Endothelial cell of umbilical vein (primary cell): Measurements from ENCODE around the gene RTN4R. TPM values are rescaled to one million over a fixed set of nuclear protein-coding genes. Genes with fewer than 3 reads are reported as not detected.

ENCODE experiments used
- BruUV-seq: library from RNA; stranded (reverse); fragments of 400-500 nt; replicated peaks from 2 replicates; lab custom pipeline; 2021; lab: Mats Ljungman, UMichigan
- CTCF ChIA-PET: fragments of 300-600, 350-600 bp; sonication (Branson Sonifier 250); formaldehyde crosslinking; loops from one replicate; lab custom pipeline; 2021; ENCODE audit warnings: antibody characterized with exemption, inconsistent platforms; lab: Charles Lee
- POLR2A ChIA-PET: fragments of 300-600, 350-600 bp; sonication (Branson Sonifier 250); formaldehyde crosslinking; loops from one replicate; lab custom pipeline; 2021; ENCODE audit warnings: antibody characterized with exemption, inconsistent platforms; lab: Charles Lee
- DNase-seq: peaks from one replicate; pipeline ENCODE4 v3.0.0-alpha.2; 2011; ENCODE audit warnings: low read depth, low spot score
- FAIRE-seq: peaks from 2 replicates; lab custom pipeline; 2011; peaks lifted over from hg19 to GRCh38; lab: Jason Lieb, UNC
- H2AFZ ChIP-seq: 2 replicates; pipeline ENCODE4 v1.6.0; 2012; ENCODE audit warnings: low read depth, low read length, control low read depth, inconsistent platforms
- H3K27ac ChIP-seq: 2 replicates; pipeline ENCODE4 v1.5.1; 2011; ENCODE audit warnings: low read depth, mild to moderate bottlenecking, control low read depth, low read length, moderate library complexity; ENCODE audit not compliant: insufficient read depth
- H3K27me3 ChIP-seq, 2 experiments: 2 replicates each; pipeline versions ENCODE4 v1.6.0 to v1.6.1; 2011; ENCODE audit warnings: low read length in 2 of 2, mixed read lengths in 1 of 2; ENCODE audit not compliant: control insufficient read depth in 2 of 2, insufficient read depth in 2 of 2
- H3K36me3 ChIP-seq, 2 experiments: 2 replicates in 1 of 2; 3 replicates in 1 of 2; pipeline ENCODE4 v1.5.1; 2011; ENCODE audit warnings: low read length in 2 of 2, mild to moderate bottlenecking in 1 of 2, moderate library complexity in 1 of 2; ENCODE audit not compliant: control insufficient read depth in 2 of 2, insufficient read depth in 2 of 2; ENCODE audit errors: extremely low read depth in 1 of 2
- H3K4me1 ChIP-seq: 3 replicates; pipeline ENCODE4 v1.5.1; 2011; ENCODE audit warnings: mild to moderate bottlenecking, low read length; ENCODE audit not compliant: control insufficient read depth, insufficient read depth; ENCODE audit errors: extremely low read depth
- H3K4me2 ChIP-seq: 2 replicates; pipeline ENCODE4 v1.6.1; 2011; ENCODE audit warnings: low read length, control low read depth, mixed read lengths; ENCODE audit not compliant: insufficient read depth
- H3K4me3 ChIP-seq, 3 experiments: fragments of 200-600 bp in 1 of 3; sonication (generic), shearing (Covaris generic) in 1 of 3; replicated peaks in 1 of 3; 2 replicates each; pipeline ENCODE4 v1.5.1; 2011 to 2016; ENCODE audit warnings: control low read depth in 3 of 3, low read length in 3 of 3, mild to moderate bottlenecking in 2 of 3, inconsistent platforms in 1 of 3, low read depth in 1 of 3, moderate library complexity in 1 of 3; ENCODE audit not compliant: insufficient read depth in 1 of 3
- H3K79me2 ChIP-seq: 2 replicates; pipeline ENCODE4 v1.6.0; 2012; ENCODE audit warnings: low read length, inconsistent platforms; ENCODE audit not compliant: control insufficient read depth, insufficient read depth
- H3K9ac ChIP-seq: replicated peaks from 2 replicates; pipeline ENCODE3; 2011; ENCODE audit warnings: low read length, control low read depth; ENCODE audit not compliant: insufficient read depth; ENCODE audit errors: extremely low read depth
- H3K9me1 ChIP-seq: replicated peaks from 3 replicates; pipeline ENCODE4 v1.6.0; 2011; ENCODE audit warnings: mild to moderate bottlenecking, low read length; ENCODE audit not compliant: control insufficient read depth, insufficient read depth; ENCODE audit errors: extremely low read depth
- H3K9me3 ChIP-seq: replicated peaks from 2 replicates; pipeline ENCODE4 v1.5.1; 2012; ENCODE audit warnings: low read length, inconsistent platforms; ENCODE audit not compliant: control insufficient read depth, insufficient read depth
- H4K20me1 ChIP-seq: replicated peaks from 2 replicates; pipeline ENCODE3; 2011; ENCODE audit warnings: mild to moderate bottlenecking, low read length; ENCODE audit not compliant: control insufficient read depth, insufficient read depth; ENCODE audit errors: extremely low read depth
- CTCF ChIP-seq, 2 donors: IDR thresholded peaks; 1 replicate in 1 of 2; 2 replicates in 1 of 2; pipeline ENCODE4 v1.5.1; 2011; ENCODE audit warnings: low read length in 2 of 2, mild to moderate bottlenecking in 2 of 2, moderate library complexity in 2 of 2, control low read depth in 1 of 2, inconsistent platforms in 1 of 2, low read depth in 1 of 2; ENCODE audit not compliant: insufficient read depth in 1 of 2; ENCODE audit errors: extremely low read depth in 1 of 2
- FOS ChIP-seq: IDR thresholded peaks from 2 replicates; pipeline ENCODE4 v1.6.1; 2011; ENCODE audit warnings: mild to moderate bottlenecking, low read length, moderate library complexity, borderline replicate concordance; ENCODE audit not compliant: insufficient read depth
- GATA2 ChIP-seq: IDR thresholded peaks from 2 replicates; pipeline ENCODE4 v1.7.0; 2011; ENCODE audit warnings: low read depth, mild to moderate bottlenecking, moderate library complexity, mixed read lengths, low read length; ENCODE audit not compliant: insufficient read length, insufficient read depth
- JUN ChIP-seq: IDR thresholded peaks from 2 replicates; pipeline ENCODE4 v1.6.1; 2011; ENCODE audit warnings: borderline replicate concordance, low read depth; ENCODE audit not compliant: insufficient read length, insufficient read depth
- MAX ChIP-seq: IDR thresholded peaks from 2 replicates; pipeline ENCODE4 v1.6.1; 2011; ENCODE audit not compliant: insufficient read depth, insufficient read length
- MYC ChIP-seq: IDR thresholded peaks from one replicate; pipeline ENCODE4 v1.6.1; 2011; ENCODE audit warnings: mild to moderate bottlenecking, low read depth, low read length
- POLR2A ChIP-seq: IDR thresholded peaks from 2 replicates; pipeline ENCODE4 v1.6.1; 2012; ENCODE audit warnings: low read depth, mild to moderate bottlenecking, control low read depth, low read length
- POLR2AphosphoS5 ChIP-seq: IDR thresholded peaks from 2 replicates; pipeline ENCODE4 v1.6.1; 2012; ENCODE audit warnings: low read depth, mild to moderate bottlenecking, control low read depth, low read length, moderate library complexity; ENCODE audit not compliant: insufficient read depth
- dilution Hi-C: fragments of 300-500 bp; cut with MboI; formaldehyde crosslinking; loops from one replicate; pipeline ENCODE4 v1.15.0; 2019; ENCODE audit warnings: low sequenced_read_pairs; ENCODE audit not compliant: extremely low pct_ligation_motif_present
- intact Hi-C: fragments of 100-400 bp; cut with micrococcal nuclease; formaldehyde crosslinking; loops from one replicate; pipeline ENCODE4 v1.10.0; 2022
- polyA plus RNA-seq, 4 experiments: library from polyadenylated mRNA; depleted of rRNA in 3 of 4; stranded (reverse) in 3 of 4; unstranded in 1 of 4; fragments of >200 nt; gene quantifications; 2 replicates each; pipeline versions ENCODE4 v1.2.1 to v1.2.3, GENCODE V29; 2011 to 2012; ENCODE audit warnings: missing spikeins in 1 of 4
- total RNA-seq: library from RNA; stranded (reverse); gene quantifications from 2 replicates; pipeline ENCODE4 v1.2.3, GENCODE V29; 2021

RTN4R gene
- total and polyA plus RNA-seq, 2 donors (not counting 3 experiments of a cell fraction or from before 2014, with no cell fraction given), result 1.2 to 2.2 TPM

GRCh38 chr22:20226760-20227350 lies 41.3 kb downstream of the RTN4R start:
- intact Hi-C loops, result no loop called here
- CTCF ChIA-PET, result interaction anchor here (0.8 kb wide), 1 partner anchor 67 kb away, joined by 3 read pairs; no protein-coding TSS in a partner anchor
- no peaks in the 10 kb centered on the region for H3K4me1 ChIP-seq
- no peaks in the 10 kb centered on the region for H4K20me1 ChIP-seq
- no peak overlapping the region for H3K4me2 ChIP-seq
- POLR2A ChIA-PET, result no interaction called here
- FAIRE-seq (no peak), DNase-seq (no peak)
- H3K9ac ChIP-seq, result no peak overlapping the region
- no peaks in the 10 kb centered on the region for H3K9me1 ChIP-seq
- no peaks in the 10 kb centered on the region for H3K27me3 ChIP-seq
- H3K27ac ChIP-seq, result no peak overlapping the region
- H3K9me3 ChIP-seq, result no peaks in the 10 kb centered on the region
- H3K79me2 ChIP-seq, result no peaks in the 10 kb centered on the region
- no peaks in the 10 kb centered on the region for H3K36me3 ChIP-seq
- TF ChIP-seq POLR2AphosphoS5 (no peak), JUN (no peak), MYC (no peak), GATA2 (no peak), CTCF (IDR thresholded peaks at IDR 0.05; ENCODE audit: extremely low read depth in 1 of 2, insufficient read depth in 1 of 2, low read depth in 1 of 2, low read length in 2 of 2) (no peak), MAX (no peak), POLR2A (no peak), FOS (no peak)
- no peak overlapping the region for H2AFZ ChIP-seq
- H3K4me3 ChIP-seq, result no peak overlapping the region
- BruUV-seq, result no TSS peak
- dilution Hi-C loops, result no loop called here
